GM19372 (cell line): ENCODE data around the gene GTF2H4.
"Not testable (repeated sequence)": the region's sequence is repeated elsewhere in the genome, so short reads cannot be mapped to it uniquely, and the experiment has no call there.

ENCODE experiments used
- ATAC-seq: cut with Tn5 transposase; IDR thresholded peaks from one replicate; pipeline ENCODE4 v1.9.1; 2021; ENCODE audit warnings: mild to moderate bottlenecking, low read depth, moderate library complexity; ENCODE audit not compliant: unreplicated experiment

The GTF2H4 gene

GRCh38 chr6:30917041-30917440 is 9.0 kb downstream of the GTF2H4 start:
- no peak for ATAC-seq

GRCh38 chr6:30917487-30917886 is 9.5 kb downstream of the GTF2H4 start:
- no peak for ATAC-seq

DNA sequence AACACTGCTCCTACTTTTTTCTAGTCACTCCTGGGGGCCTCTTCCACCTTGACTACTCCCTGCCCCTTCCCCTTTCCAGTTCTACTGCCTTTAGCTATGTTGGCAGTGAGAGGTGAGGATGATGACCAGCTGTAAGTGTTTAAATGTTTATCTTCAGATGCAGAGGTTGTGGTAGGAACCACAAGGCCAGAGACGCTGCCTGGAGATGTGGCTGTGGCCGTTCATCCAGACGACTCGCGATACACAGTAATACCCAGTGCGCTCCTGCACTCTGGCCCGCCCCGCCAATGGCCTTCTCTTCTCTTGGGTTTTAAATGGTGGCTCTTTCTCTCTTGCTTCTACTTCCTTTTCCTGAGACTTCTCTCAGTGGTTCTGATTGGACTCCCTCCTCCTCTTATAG is 10.7 kb downstream of the GTF2H4 start:
- no peak for ATAC-seq

DNA sequence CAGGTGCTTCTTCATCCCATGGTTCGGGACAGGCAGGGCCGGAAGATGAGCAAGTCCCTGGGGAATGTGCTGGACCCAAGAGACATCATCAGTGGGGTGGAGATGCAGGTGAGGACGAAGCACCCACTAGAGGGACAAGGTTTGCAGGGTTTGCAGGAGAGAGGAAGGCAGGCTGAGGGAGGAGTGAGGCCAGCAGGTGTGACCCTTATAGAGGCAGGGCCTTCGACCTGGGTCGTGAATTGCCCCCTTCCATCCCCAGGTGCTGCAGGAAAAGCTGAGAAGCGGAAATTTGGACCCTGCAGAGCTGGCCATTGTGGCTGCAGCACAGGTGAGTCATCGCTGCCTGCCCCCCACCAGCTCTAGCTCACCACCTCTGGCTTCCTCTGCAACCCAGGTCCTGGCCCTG is 14.4 kb downstream of the GTF2H4 start:
- no peak for ATAC-seq

DNA sequence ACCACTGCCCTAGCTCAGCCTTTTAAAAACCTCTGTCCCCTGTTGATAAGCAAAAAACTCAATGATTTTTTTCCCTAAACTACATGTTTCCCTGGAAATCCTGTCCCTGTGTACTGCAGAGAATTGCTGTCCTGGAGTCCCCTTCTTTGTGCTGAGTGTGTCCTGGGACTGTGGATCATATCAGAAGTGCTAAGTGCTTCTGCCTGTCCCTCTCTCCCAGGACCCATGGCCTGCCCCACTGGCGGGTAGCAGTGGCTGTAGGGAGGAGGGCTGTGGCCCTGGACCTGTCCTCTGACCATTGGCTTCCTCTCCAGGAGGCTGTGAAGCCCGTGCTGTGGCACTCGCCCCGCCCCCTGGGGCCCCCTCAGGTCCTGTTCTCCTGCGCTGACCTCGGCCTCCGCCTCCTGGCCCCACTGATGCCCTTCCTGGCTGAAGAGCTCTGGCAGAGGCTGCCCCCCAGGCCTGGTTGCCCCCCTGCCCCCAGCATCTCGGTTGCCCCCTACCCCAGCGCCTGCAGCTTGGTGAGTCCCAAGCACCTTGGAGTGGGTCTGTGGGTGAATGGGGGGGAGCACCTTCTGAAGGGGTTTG is 16.1 kb downstream of the GTF2H4 start:
- ATAC-seq = not testable (repeated sequence)

DNA sequence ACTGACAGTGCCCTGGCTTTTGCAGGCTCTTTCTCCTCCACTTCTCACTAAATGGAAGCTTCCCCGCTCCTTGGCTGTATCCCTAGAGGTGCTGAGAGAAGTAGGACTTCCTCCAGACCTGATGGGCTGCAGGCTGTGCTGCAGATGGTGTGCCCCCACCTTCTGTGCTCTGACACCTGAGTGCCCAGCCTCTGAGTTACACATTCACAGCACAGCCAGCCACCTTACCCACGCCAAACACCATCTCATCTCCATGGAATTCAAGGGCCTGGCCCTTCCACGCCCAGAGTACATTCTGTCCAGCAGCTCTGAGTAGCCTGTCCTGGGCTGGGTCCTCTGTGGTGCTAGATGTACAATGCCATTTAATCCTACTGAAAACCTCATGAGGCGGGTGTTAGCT is 18.6 kb downstream of the GTF2H4 start:
- no peak for ATAC-seq

GRCh38 chr6:30927080-30927479 is 19.1 kb downstream of the GTF2H4 start:
- not testable (repeated sequence) for ATAC-seq

GRCh38 chr6:30928677-30929076 is 20.7 kb downstream of the GTF2H4 start:
- ATAC-seq = no peak

DNA sequence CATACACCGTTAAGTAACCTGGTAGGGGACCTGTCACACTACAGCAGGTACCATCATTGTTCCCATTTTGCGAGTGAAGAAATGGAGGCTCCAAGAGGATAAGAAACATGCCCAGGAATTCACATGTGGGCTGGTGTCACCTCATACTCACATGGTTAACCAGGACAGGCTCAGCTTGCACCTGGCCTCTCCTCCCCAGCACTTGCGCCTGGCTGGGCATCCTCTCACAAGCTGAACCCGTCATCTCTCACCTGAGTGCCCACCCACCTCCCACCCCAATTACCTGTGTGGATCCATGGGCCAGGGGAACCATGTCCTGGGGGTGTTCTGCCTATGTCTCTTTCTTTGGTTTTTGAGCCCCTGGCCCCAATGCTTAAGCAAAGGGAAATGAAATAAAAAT is 22.5 kb downstream of the GTF2H4 start:
- ATAC-seq = no peak

- ATAC-seq = no peak
Measured at GRCh38 chr6:30931272-30931671, 23.3 kb downstream of the GTF2H4 start.

- ATAC-seq = no peak
Measured at GRCh38 chr6:30931969-30932645, 24.1 kb downstream of the GTF2H4 start, which contains the start of gene SFTA2. Gene SFTA2, minus strand, starts transcription at chr6:30932170. Its CDS starts 74 bp downstream, at chr6:30932096.

DNA sequence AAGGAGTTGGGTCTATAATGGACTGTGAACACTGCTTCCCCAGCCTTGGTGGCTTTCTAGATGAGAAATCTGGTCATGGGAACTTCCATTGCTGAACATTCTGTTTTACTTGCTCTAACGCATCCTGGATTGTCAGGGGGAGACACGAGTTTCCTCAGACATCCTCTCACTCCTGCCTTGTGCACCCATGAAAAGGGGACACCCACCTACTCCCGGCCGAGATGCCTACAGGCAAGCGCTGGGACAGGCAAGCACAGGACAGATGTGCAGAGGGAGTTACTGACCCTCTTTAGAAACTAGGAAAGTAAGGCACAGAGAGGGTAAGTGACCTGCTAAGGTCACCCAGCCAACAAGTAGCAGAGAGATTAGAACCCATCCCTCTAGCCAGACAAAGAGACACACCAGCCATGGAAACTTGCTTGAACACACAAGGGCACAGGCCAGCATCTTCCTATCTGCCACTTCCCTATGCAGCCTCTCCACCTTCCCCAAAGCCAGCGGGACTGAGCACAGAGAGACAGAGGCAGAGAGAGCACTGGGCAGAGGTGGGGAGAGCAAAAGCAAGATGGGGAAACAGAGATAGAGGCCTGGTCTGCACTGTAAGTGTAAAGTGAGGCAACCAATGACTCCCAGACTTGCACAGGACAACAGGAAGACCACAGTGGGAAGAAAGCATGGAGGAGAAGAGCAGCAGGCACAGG is 24.8 kb downstream of the GTF2H4 start:
- no peak for ATAC-seq

- no peak for ATAC-seq
Measured at GRCh38 chr6:30935018-30935417, 27.0 kb downstream of the GTF2H4 start.

DNA sequence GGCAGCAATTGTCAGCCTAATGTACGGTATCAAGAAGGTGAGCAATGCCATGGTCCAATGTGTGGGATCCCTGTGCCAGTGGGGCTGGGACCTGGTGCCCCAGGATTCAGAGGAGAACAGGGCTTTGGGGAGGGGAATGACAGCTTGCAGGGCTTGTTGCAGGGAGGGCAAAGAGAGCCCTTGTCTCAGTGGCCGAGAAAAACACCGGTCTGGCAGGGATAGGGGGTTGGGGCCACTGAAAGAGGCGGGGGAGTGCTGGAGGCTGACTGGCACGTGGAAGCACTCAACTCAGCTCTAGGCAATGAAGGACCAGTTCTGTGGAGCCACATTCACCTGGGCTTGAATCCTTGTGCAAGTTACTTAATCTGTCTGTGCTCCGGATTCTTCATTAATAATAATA is 29.3 kb downstream of the GTF2H4 start:
- no peak for ATAC-seq

GRCh38 chr6:30938730-30939129 is 30.7 kb downstream of the GTF2H4 start:
- ATAC-seq = no peak

DNA sequence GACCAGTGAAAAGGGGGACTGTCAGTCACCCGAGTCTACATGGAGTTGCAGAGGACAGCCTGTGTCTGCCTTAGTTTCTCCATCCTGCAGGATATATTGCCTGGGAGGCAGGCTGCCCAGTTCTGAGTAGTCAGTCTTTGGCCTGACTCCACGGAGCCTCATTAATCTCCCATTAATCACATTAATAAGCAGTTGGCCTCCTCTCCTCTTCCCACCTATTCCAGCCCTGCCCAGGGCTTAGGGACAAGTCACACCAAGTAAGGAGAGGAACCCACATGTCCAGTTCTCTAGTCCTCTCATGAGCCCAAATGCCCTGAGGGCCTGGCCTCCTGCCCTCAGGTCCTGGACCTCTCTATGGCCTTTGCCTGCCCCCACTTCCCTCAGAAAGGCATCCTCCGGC is 31.5 kb downstream of the GTF2H4 start:
- no peak for ATAC-seq

- ATAC-seq = no peak
Measured at GRCh38 chr6:30940361-30940986, 32.5 kb downstream of the GTF2H4 start, which contains the start of gene MUCL3. Gene MUCL3, plus strand, starts transcription at chr6:30940973. Its CDS starts 27 bp downstream, at chr6:30941000.

GRCh38 chr6:30942338-30943060 is 34.5 kb downstream of the GTF2H4 start:
- no peak for ATAC-seq

- no peak for ATAC-seq
Measured at GRCh38 chr6:30944051-30944450, 36.0 kb downstream of the GTF2H4 start.

DNA sequence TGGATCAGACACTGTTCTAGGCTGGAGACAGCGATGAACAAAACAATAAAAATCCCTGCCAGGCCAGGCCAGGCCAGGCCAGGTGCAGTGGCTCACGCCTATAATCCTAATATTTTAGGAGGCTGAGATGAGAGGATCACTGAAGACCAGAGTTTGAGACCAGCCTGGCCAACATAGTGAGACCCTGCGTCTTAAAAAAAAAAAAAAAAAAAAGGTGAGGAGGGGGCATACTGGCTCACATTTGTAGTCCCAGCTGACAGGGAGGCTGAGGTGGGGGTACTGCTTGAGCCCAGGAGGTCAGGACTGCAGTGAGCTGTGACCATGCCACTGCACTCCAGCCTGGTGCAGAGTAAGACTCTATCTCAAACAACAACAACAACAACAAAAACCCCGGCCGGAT is 37.3 kb downstream of the GTF2H4 start:
- ATAC-seq = no peak

GRCh38 chr6:30947231-30947630 is 39.2 kb downstream of the GTF2H4 start:
- ATAC-seq = no peak
